Activated naive CD8-positive, alpha-beta T cell treated with anti-CD3 and anti-CD28 coated beads, Interleukin-2, amount 10 ng/mL, durations not matched to agents 7 days and 5 days (primary cell): Measurements from ENCODE around the gene MAPK1. TPM values are rescaled to one million over a fixed set of nuclear protein-coding genes. Genes with fewer than 3 reads are reported as not detected.
"Not testable (repeated sequence)": the region's sequence is repeated elsewhere in the genome, so short reads cannot be mapped to it uniquely, and the experiment has no call there.

Experiments used
- ATAC-seq: fragments of 150-1000 bp; cut with Tn5 transposase; one replicate; pipeline ENCODE4 v1.10.0; 2021; ENCODE audit warnings: low read depth, moderate library complexity
- POLR2A ChIA-PET: fragments of 350-600 bp; sonication (Branson Sonifier 250); formaldehyde crosslinking; loops from one replicate; lab custom pipeline; 2021; ENCODE audit warnings: antibody characterized with exemption; lab: Charles Lee
- DNase-seq: peaks from one replicate; pipeline ENCODE4 v3.0.0; 2021
- H3K27ac Mint-ChIP-seq: one replicate; pipeline ENCODE4 v1.8.0; 2022; ENCODE audit warnings: mild to moderate bottlenecking, mixed read lengths
- H3K27me3 Mint-ChIP-seq: one replicate; pipeline ENCODE4 v1.8.0; 2022; ENCODE audit warnings: mild to moderate bottlenecking, moderate library complexity, mixed read lengths
- H3K36me3 Mint-ChIP-seq: one replicate; pipeline ENCODE4 v1.8.0; 2021; ENCODE audit warnings: mild to moderate bottlenecking, mixed read lengths
- H3K4me1 Mint-ChIP-seq: one replicate; pipeline ENCODE4 v1.8.0; 2021; ENCODE audit warnings: mixed read lengths
- H3K4me3 Mint-ChIP-seq: one replicate; pipeline ENCODE4 v1.8.0; 2022; ENCODE audit warnings: mild to moderate bottlenecking, moderate library complexity, mixed read lengths
- H3K9me3 Mint-ChIP-seq: one replicate; pipeline ENCODE4 v1.8.0; 2021; ENCODE audit warnings: mixed read lengths
- total RNA-seq, 2 experiments: library from RNA; stranded (reverse); gene quantifications; one replicate each; pipeline ENCODE4 v1.2.3, GENCODE V29; 2021

The MAPK1 gene
- total RNA-seq, 2 experiments from 2014 or later = 126 to 131 TPM

DNA sequence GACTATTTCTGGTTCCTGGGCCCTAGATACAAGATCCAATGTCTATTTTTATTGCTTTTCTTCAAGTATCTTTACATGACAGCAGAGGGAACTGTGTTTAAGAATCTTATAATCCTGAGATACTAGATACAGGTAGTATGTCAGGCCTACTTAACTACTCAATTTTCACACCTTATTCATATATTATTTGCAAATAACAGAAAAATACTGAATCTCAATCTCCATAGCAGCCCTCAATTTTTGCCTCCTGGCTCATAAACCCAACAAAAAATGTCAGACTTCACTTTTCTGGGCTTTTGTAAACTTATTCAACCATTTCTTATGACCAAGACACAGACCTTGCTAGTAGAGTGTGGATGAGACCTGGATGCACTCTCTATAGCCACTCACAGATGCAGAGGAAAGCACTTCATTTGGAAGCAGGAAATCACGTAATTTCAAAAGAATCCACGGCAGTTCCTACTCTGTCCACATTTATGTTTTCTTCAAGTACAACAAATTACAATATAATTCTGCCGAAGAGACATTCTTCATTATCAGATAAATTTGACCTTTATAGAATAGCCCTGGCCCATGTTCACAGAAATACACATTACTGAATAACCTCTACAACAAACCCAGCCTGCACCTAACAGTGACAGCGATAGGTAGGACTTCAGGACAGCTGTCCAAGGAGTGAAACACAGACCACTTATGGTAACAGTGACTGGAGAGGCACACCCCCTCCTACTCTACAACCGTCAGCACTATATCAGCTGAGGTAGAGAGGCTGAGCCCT lies 69.8 kb downstream of the MAPK1 start:
- H3K27ac Mint-ChIP-seq = no peak overlapping the region
- no peaks in the 10 kb centered on the region for H3K27me3 Mint-ChIP-seq
- ATAC-seq (no peak), DNase-seq (no peak)
- peaks cover 30% of the 10 kb centered on the region for H3K36me3 Mint-ChIP-seq
- no peaks in the 10 kb centered on the region for H3K4me1 Mint-ChIP-seq
- no peaks in the 10 kb centered on the region for H3K9me3 Mint-ChIP-seq
- H3K4me3 Mint-ChIP-seq = no peak overlapping the region
- POLR2A ChIA-PET = no interaction called here

DNA sequence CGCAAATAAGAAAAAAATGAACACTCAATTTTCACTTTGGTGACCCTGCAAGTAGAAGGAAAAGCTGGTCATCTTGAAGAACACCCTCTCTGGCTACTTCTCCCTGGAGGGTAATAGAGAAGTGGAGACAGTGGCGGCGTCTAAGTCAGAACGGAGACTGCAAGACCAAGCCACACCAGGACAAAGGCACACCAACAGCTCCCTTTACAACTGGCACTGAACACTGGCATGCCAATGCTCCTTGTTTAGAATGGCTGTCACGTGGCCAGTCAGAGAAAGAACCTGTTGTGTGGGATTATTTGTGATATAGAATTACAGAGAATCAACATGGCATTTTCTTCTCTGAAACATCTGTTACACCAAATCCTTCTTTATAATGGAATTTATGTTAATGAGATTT lies 70.6 kb downstream of the MAPK1 start:
- H3K36me3 Mint-ChIP-seq = peaks cover 28% of the 10 kb centered on the region
- H3K9me3 Mint-ChIP-seq = no peaks in the 10 kb centered on the region
- peaks cover 2% of the 10 kb centered on the region for H3K4me1 Mint-ChIP-seq
- POLR2A ChIA-PET = no interaction called here
- DNase-seq (no peak), ATAC-seq (no peak)
- no peak overlapping the region for H3K27ac Mint-ChIP-seq
- no peak overlapping the region for H3K4me3 Mint-ChIP-seq
- H3K27me3 Mint-ChIP-seq = no peaks in the 10 kb centered on the region

DNA sequence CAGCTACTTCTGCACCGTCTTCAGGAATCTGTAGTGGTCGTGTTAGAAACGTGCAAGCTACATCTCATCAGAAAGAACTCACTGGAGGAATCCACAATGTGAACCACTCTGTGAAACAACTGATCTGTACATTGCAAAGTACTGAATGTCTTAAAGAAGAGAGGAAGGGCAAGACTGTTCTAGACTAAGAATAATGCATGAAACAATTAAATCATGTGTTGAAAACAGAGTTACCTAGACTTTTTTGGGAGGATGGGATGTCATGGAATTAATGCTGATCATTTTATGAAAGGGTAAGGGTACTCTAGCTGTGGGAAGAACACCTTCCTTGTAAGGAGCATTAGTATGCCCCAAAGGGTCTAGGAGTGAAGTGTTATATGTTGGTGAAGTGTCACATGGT lies 71.2 kb downstream of the MAPK1 start:
- Mint-ChIP-seq H3K27ac (no peak overlapping the region), H3K4me1 (peaks cover 6% of the 10 kb centered on the region), H3K9me3 (no peaks in the 10 kb centered on the region), H3K4me3 (no peak overlapping the region), H3K27me3 (no peaks in the 10 kb centered on the region), H3K36me3 (peaks cover 28% of the 10 kb centered on the region)
- POLR2A ChIA-PET = interaction anchor here (0.8 kb wide), 1 partner anchor 35 kb away, joined by 3 read pairs; no protein-coding TSS in a partner anchor
- no peak for DNase-seq
- ATAC-seq = no peak

DNA sequence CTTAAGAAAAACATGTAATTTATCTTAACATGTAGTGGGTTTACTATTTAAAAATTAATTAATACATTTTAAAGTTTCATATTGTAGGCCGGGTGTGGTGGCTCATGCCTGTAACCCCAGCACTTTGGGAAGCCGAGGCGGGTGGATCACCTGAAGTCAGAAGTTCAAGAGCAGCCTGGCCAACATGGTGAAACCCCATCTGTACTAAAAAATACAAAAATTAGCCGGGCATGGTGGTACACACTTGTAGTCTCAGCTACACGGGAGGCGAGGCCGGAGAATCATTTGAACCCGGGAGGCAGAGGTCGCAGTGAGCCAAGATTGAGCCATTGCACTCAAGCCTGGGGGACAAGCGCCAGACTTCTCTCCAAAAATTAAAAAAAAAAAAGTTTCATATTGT lies 73.7 kb downstream of the MAPK1 start:
- H3K4me3 Mint-ChIP-seq, H3K27ac Mint-ChIP-seq, H3K27me3 Mint-ChIP-seq, H3K9me3 Mint-ChIP-seq, DNase-seq, ATAC-seq, H3K4me1 Mint-ChIP-seq: not testable (repeated sequence)
- POLR2A ChIA-PET = interaction anchor here (0.7 kb wide), 1 partner anchor 1913 kb away, joined by 3 read pairs; no protein-coding TSS in a partner anchor
- peaks cover 20% of the 10 kb centered on the region for H3K36me3 Mint-ChIP-seq

DNA sequence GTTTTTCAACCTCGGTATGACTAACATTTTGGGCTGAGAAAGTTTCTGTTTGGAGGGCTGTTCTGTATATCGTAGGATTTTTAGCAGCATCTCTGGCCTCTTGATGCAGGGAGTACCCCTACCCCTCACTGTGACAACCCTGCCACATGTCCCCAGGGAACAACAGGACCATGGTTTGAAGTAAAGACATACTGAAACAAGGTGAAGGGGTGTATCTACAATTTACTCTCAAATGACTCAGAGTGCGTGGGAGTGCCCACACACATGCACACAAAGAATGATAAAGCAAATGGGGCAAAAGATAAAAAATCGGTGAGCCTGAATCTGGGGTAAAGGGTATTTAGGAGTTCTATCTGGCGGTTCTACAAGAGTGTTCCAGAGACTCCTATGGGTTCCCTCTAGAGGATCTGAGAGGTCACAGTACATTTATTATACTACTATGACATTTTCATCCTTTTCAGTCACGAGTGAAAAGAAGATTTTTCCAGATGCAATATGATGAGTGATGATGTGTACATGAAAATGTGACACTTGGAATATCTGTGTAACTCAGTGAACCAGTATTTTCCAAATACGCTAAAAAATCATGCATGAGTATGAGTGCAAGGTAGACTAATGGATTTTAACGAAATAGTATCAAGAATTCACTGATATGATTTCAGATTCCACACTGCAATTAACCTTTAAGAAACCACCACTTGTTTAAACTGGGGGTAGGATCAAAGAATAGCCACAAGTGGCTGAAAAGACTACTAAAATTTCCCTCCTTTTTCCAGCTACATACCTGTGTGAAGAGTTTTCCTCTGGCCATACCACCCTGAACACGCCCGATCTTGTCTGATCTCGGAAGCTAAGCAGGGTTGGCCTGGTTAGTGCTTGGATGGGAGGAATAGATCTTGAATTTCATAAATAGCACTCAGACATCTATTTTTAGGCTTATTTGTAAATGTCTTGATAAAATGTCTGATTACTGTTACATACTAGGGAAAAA lies 75.5 kb downstream of the MAPK1 start:
- POLR2A ChIA-PET = no interaction called here
- Mint-ChIP-seq H3K27ac (peak overlapping the region; percentile 39), H3K4me1 (peaks cover 6% of the 10 kb centered on the region), H3K36me3 (peaks cover 22% of the 10 kb centered on the region), H3K4me3 (no peak overlapping the region), H3K9me3 (no peaks in the 10 kb centered on the region), H3K27me3 (no peaks in the 10 kb centered on the region)
- ATAC-seq (no peak), DNase-seq (no peak)

DNA sequence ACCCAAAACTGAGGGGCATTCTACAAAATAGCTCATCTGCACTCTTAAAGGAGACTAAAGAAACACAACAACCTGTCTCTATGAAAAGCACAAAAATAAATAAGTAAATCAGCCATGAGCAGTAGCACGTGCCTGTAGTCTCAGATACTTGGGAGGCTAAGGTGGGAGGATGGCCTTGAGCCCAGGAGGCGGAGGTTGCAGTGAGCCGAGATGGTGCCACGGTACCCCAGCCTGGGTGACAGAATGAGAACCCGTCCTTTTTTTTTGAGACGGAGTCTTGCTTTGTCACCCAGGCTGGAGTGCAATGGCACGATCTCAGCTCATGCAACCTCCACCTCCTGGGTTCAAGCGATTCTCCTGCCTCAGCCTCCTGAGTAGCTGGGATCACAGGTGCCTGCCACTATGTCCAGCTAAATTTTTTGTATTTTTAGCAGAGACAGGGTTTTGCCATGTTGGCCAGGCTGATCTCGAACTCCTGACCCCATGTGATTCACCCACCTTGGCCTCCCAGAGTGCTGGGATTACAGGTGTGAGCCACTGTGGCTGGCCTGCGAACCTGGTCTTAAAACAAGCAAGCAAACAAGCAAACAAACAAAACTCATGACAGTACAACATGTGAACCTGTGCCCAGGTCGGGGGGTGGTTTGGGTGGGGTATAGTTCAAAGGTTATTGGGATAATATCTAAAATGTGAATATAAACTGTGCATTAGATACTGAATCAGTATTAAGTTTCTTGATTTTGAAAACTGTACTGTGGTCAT lies 76.4 kb downstream of the MAPK1 start:
- ATAC-seq, POLR2A ChIA-PET, DNase-seq: not testable (repeated sequence)

DNA sequence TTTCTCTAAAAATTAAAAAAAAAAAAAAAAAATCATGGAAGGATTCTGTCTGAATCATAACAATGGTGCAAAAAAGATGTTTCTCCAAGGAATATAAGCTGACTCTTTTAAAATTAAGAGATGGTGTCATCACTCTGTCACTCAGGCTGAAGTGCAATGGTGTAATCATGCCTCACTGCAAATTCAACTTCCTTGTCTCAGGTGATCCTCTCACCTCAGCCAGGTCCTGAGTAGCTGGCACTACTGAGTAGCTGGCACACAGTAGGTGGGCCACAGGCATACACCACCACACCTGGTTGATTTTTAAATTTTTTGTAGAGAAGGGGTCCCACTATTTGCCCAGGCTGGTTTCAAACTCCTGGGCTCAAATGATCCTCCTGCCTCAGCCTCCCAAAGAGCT lies 77.1 kb downstream of the MAPK1 start:
- POLR2A ChIA-PET = no interaction called here
- no peak overlapping the region for H3K27ac Mint-ChIP-seq

More for the DNA sequence above, 76.4 kb downstream of the MAPK1 start:
- not testable (repeated sequence) for H3K27ac Mint-ChIP-seq, H3K9me3 Mint-ChIP-seq, H3K4me3 Mint-ChIP-seq, H3K27me3 Mint-ChIP-seq, H3K4me1 Mint-ChIP-seq
- H3K36me3 Mint-ChIP-seq = peaks cover 17% of the 10 kb centered on the region

DNA sequence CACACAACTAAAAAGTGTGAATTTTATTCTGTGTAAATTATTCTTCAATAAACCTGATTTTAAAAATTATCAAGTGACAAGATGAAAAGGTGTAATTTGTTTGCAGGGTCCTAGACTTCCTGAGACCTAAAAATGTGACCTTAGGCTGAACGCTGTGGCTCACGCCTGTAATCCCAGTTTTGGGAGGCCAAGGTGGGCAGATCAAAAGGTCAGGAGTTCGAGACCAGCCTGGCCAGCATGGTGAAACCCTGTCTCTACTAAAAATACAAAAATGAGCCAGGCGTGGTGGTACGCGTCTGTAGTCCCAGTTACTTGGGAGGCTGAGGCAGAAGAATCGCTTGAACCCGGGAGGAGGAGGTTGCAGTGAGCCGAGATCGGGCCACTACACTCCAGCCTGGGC lies 79.9 kb downstream of the MAPK1 start:
- H3K36me3 Mint-ChIP-seq = peaks cover 30% of the 10 kb centered on the region
- H3K9me3 Mint-ChIP-seq, POLR2A ChIA-PET, ATAC-seq, H3K27me3 Mint-ChIP-seq, H3K4me1 Mint-ChIP-seq, H3K4me3 Mint-ChIP-seq, H3K27ac Mint-ChIP-seq, DNase-seq: not testable (repeated sequence)

More for the DNA sequence above, 77.1 kb downstream of the MAPK1 start:
- DNase-seq (no peak), ATAC-seq (no peak)
- peaks cover 18% of the 10 kb centered on the region for H3K36me3 Mint-ChIP-seq
- H3K9me3 Mint-ChIP-seq = no peaks in the 10 kb centered on the region
- H3K4me1 Mint-ChIP-seq = peaks cover 9% of the 10 kb centered on the region
- H3K4me3 Mint-ChIP-seq = no peak overlapping the region
- H3K27me3 Mint-ChIP-seq = no peaks in the 10 kb centered on the region

DNA sequence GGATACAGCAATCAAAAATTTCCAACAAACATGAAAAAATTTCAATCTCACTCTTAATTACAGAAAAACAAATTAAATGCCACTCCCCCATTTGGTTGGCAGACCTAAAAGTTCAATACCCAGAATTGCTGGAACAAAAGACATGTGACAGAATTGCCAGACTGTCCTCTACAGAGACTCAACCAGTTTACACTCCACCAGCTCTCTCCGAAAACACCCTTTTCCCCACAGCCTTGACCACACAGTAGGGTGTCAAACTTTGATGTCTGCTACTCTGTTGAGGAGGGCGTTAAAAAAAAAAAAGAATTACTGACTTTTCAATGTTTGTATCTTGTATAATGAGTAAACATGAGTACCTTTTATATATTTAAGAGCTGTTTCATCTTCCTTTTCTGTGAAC lies 87.2 kb downstream of the MAPK1 start:
- DNase-seq = no peak
- H3K27ac Mint-ChIP-seq = no peak overlapping the region
- H3K9me3 Mint-ChIP-seq = no peaks in the 10 kb centered on the region
- H3K27me3 Mint-ChIP-seq = no peaks in the 10 kb centered on the region
- POLR2A ChIA-PET = interaction anchor here (0.8 kb wide), 1 partner anchor 44 kb away, joined by 3 read pairs; no protein-coding TSS in a partner anchor
- no peak for ATAC-seq
- peaks cover 24% of the 10 kb centered on the region for H3K36me3 Mint-ChIP-seq
- H3K4me3 Mint-ChIP-seq = no peak overlapping the region
- H3K4me1 Mint-ChIP-seq = peaks cover 7% of the 10 kb centered on the region

DNA sequence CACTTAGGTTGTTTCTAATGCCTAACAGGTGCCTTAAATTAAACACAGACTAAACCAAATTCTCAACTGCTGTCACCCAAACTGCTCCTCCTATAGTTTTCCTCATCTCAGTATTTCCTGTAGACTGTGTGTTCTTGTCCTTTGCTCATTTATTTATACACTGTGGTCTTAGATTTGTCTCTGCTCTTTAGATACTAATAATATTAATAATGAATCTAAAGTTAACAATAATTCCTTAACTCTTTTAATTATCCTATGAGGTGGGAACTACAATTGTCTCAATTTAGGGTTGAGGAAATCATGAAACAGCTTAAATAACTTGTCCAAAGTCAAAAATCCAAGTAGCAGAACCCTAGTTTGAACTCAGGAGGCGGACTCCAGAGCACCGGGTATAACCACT lies 88.0 kb downstream of the MAPK1 start:
- peaks cover 16% of the 10 kb centered on the region for H3K36me3 Mint-ChIP-seq
- POLR2A ChIA-PET = no interaction called here
- H3K27ac Mint-ChIP-seq = peak overlapping the region; percentile 46

DNA sequence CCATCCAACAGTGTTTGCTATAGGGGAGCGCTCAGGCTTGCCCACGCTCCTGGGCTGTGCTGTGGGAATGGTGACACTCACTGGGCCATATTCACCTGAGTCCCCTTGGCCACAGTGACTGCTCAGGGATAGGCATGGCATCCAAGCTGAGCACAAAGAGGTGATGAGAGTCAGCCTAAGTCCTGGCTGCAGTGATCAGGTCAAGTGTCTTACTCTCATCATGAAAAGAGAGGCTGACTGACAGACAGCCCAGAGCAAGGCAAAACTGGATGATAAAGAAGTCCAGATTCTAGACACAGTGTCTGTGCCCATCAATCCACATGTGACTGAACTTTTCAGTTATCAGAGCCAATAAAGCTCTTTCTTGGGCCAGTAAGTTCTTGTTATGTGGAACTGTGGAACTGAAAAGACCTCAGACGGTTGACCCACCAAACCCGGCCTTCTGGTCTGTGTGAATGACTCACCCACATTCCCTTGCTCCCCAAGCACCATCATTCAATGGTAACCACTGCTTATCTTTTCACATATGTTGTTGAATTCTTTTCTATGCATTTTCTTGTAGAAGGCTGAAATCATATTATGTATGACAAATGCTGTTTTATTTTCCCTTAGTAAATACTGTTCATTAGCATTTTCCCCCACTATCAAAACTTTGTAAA lies 88.6 kb downstream of the MAPK1 start:
- DNase-seq (no peak), ATAC-seq (no peak)
- Mint-ChIP-seq H3K4me3 (no peak overlapping the region), H3K27ac (peak overlapping the region; percentile 46), H3K36me3 (peaks cover 16% of the 10 kb centered on the region), H3K27me3 (no peaks in the 10 kb centered on the region), H3K4me1 (peaks cover 9% of the 10 kb centered on the region), H3K9me3 (no peaks in the 10 kb centered on the region)
- POLR2A ChIA-PET = no interaction called here

More for the DNA sequence above, 88.0 kb downstream of the MAPK1 start:
- DNase-seq (no peak), ATAC-seq (no peak)
- Mint-ChIP-seq H3K4me3 (no peak overlapping the region), H3K4me1 (peaks cover 7% of the 10 kb centered on the region), H3K9me3 (no peaks in the 10 kb centered on the region), H3K27me3 (no peaks in the 10 kb centered on the region)

DNA sequence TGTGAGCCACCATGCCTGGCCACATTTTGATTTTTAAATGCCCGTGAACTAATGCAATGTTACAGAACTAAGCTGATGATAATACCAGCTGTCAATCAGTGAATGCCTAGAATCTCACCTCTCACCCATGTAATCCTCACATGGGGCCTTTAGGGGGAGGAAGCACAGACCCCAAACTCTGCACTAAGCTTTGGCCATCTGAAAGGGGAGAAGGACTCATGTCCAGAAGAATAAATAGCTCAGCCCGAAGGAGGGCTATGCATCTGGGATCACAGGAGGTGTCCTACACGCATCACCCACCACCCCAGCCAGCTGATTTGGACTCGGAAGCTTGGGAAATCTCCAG lies 95.8 kb downstream of the MAPK1 start:
- no peak for ATAC-seq
- H3K4me1 Mint-ChIP-seq = peaks cover 36% of the 10 kb centered on the region
- H3K36me3 Mint-ChIP-seq = peaks cover 49% of the 10 kb centered on the region
- no peak overlapping the region for H3K4me3 Mint-ChIP-seq
- no peaks in the 10 kb centered on the region for H3K9me3 Mint-ChIP-seq
- POLR2A ChIA-PET = no interaction called here
- no peak overlapping the region for H3K27ac Mint-ChIP-seq
- no peaks in the 10 kb centered on the region for H3K27me3 Mint-ChIP-seq
- no peak for DNase-seq
